ENCODE data around the gene ZNF85. TPM values are rescaled to one million over a fixed set of nuclear protein-coding genes. Genes with fewer than 3 reads are reported as not detected.

The ZNF85 gene
- total and polyA plus RNA-seq, 2 experiments from 2014 or later = 18.3 to 28.8 TPM

- Histone ChIP-seq H2AFZ (no peak overlapping the region), H3K36me3 (ENCODE audit: insufficient read depth) (0 out of 2 replicates have a peak, but pooled peaks cover 4% of the 10 kb centered on the region), H4K20me1 (replicated peaks; ENCODE audit: insufficient read depth) (no peaks in the 10 kb centered on the region), H3K4me3 (no peak overlapping the region), H3K27me3 (ENCODE audit: insufficient read depth) (no peaks in the 10 kb centered on the region), H3K4me2 (no peak overlapping the region), H3K9me2 (ENCODE audit: insufficient read depth) (peaks cover 9% of the 10 kb centered on the region), H3K4me1 (ENCODE audit: insufficient read depth) (0 out of 2 replicates have a peak, but pooled peaks cover 7% of the 10 kb centered on the region), H3K27ac (ENCODE audit: low read depth) (no peak overlapping the region), H3K79me2 (replicated peaks; ENCODE audit: insufficient read depth) (peaks cover 67% of the 10 kb centered on the region), H3F3A (replicated peaks; ENCODE audit: low read depth) (no peaks in the 10 kb centered on the region)
- H3K4me3 Mint-ChIP-seq = no peak overlapping the region
- peaks cover 11% of the 10 kb centered on the region for H3K27me3 Mint-ChIP-seq (ENCODE audit: insufficient read depth, low read depth, poor library complexity)
- no peak overlapping the region for H3K27ac Mint-ChIP-seq
- H3K9me3 Mint-ChIP-seq = peaks cover 3% of the 10 kb centered on the region; the same call in 1 of the 3 replicates
- peaks cover 34% of the 10 kb centered on the region for H3K36me3 Mint-ChIP-seq (ENCODE audit: low read depth)
- H3K4me1 Mint-ChIP-seq = peaks cover 12% of the 10 kb centered on the region
- DNase-seq (ENCODE audit: low spot score) = no peak
- TF ChIP-seq REST (IDR thresholded peaks at IDR 0.05; ENCODE audit: unreplicated experiment) (no peak), EZH2phosphoT487 (IDR thresholded peaks at IDR 0.05; ENCODE audit: unreplicated experiment) (no peak), STAT1 (IDR thresholded peaks at IDR 0.05; ENCODE audit: unreplicated experiment) (no peak), CTCF (conservative IDR thresholded peaks at IDR 0.05; ENCODE audit: low read depth in 2 of 2) (no peak), ZNF331 (CRISPR knock-in tag; IDR thresholded peaks at IDR 0.05; ENCODE audit: low read depth) (no peak), JUNB (IDR thresholded peaks at IDR 0.05; ENCODE audit: unreplicated experiment) (no peak), ZNF114 (CRISPR knock-in tag; IDR thresholded peaks at IDR 0.05) (no peak)
- no peak for ATAC-seq
These were observed 2.4 kb downstream of the ZNF85 start for GRCh38 chr19:20925481-20925880.

- H3K9me2 ChIP-seq (ENCODE audit: insufficient read depth) = peaks cover 9% of the 10 kb centered on the region
- no peak for TF ChIP-seq ZNF114 (CRISPR knock-in tag; IDR thresholded peaks at IDR 0.05)
- no peak overlapping the region for H3K4me3 ChIP-seq
- Mint-ChIP-seq H3K27ac (no peak overlapping the region), H3K4me3 (no peak overlapping the region), H3K4me1 (peaks cover 12% of the 10 kb centered on the region), H3K9me3 (peaks cover 3% of the 10 kb centered on the region; the same call in 1 of the 3 replicates), H3K27me3 (ENCODE audit: insufficient read depth, low read depth, poor library complexity) (peaks cover 10% of the 10 kb centered on the region), H3K36me3 (ENCODE audit: low read depth) (peaks cover 35% of the 10 kb centered on the region)
- H3K27ac ChIP-seq (ENCODE audit: low read depth) = no peak overlapping the region
- H3K4me2 ChIP-seq = no peak overlapping the region
- ATAC-seq = no peak
- no peaks in the 10 kb centered on the region for H3F3A ChIP-seq (replicated peaks; ENCODE audit: low read depth)
- 0 out of 2 replicates have a peak, but pooled peaks cover 7% of the 10 kb centered on the region for H3K4me1 ChIP-seq (ENCODE audit: insufficient read depth)
- peaks cover 80% of the 10 kb centered on the region for H3K79me2 ChIP-seq (replicated peaks; ENCODE audit: insufficient read depth)
- no peaks in the 10 kb centered on the region for H3K27me3 ChIP-seq (ENCODE audit: insufficient read depth)
- no peak for DNase-seq (ENCODE audit: low spot score)
- H2AFZ ChIP-seq = no peak overlapping the region
- 0 out of 2 replicates have a peak, but pooled peaks cover 4% of the 10 kb centered on the region for H3K36me3 ChIP-seq (ENCODE audit: insufficient read depth)
- no peaks in the 10 kb centered on the region for H4K20me1 ChIP-seq (replicated peaks; ENCODE audit: insufficient read depth)
These were observed 3.7 kb downstream of the ZNF85 start for GRCh38 chr19:20926796-20927195.

All from GM23338 (cell line).